HEK293 (cell line): Measurements from ENCODE around the gene TIAM1.

ENCODE experiments used
- CTCF ChIA-PET: fragments of 350-600 bp; formaldehyde crosslinking; extraction: SDS; loops from one replicate; lab custom pipeline; 2021; ENCODE audit warnings: antibody characterized with exemption; lab: Yijun Ruan, JAX
- POLR2A ChIA-PET: fragments of 300-600 bp; formaldehyde crosslinking; extraction: SDS; loops from one replicate; lab custom pipeline; 2020; ENCODE audit warnings: antibody characterized with exemption, inconsistent platforms; lab: Yijun Ruan, JAX
- H3K27ac ChIP-seq: fragments of 200-500 bp; sonication (Bioruptor generic); 2 replicates; pipeline ENCODE4 v1.5.1; 2014; ENCODE audit warnings: low read depth, low read length, control low read depth, inconsistent platforms; ENCODE audit errors: extremely low read depth
- H3K36me3 ChIP-seq, 2 experiments: fragments of 200-500 bp in 1 of 2; sonication (Bioruptor generic) in 1 of 2; 1 replicate in 1 of 2; 2 replicates in 1 of 2; pipeline ENCODE4 v1.5.1; 2014 to 2017; ENCODE audit warnings: inconsistent platforms in 2 of 2, low read length in 2 of 2; ENCODE audit not compliant: control insufficient read depth in 2 of 2, insufficient read depth in 1 of 2
- H3K4me1 ChIP-seq: fragments of 200-500 bp; sonication (Bioruptor generic); 2 replicates; pipeline ENCODE4 v1.5.1; 2014; ENCODE audit warnings: mild to moderate bottlenecking, low read length, inconsistent platforms; ENCODE audit not compliant: control insufficient read depth, insufficient read depth
- H3K4me3 ChIP-seq: 2 replicates; pipeline ENCODE4 v1.5.1; 2011; ENCODE audit warnings: low read depth, mild to moderate bottlenecking, control low read depth, low read length, moderate library complexity
- H3K9me3 ChIP-seq: fragments of 200-500 bp; sonication (Bioruptor generic); 2 replicates; pipeline ENCODE4 v1.5.1; 2014; ENCODE audit warnings: low read depth, low read length, inconsistent platforms; ENCODE audit not compliant: control insufficient read depth, insufficient read depth
- BCL11B ChIP-seq: fragments of 450-650 bp; formaldehyde crosslinking; IDR thresholded peaks from 2 replicates; pipeline ENCODE4 v1.5.1; 2016; ENCODE audit warnings: low read depth, missing biosample characterization, missing genetic modification characterization
- GLIS1 ChIP-seq: fragments of 450-650 bp; formaldehyde crosslinking; IDR thresholded peaks from 2 replicates; pipeline ENCODE4 v1.5.1; 2016; ENCODE audit warnings: missing biosample characterization, missing genetic modification characterization
- KLF1 ChIP-seq: fragments of 450-650 bp; formaldehyde crosslinking; IDR thresholded peaks from 2 replicates; pipeline ENCODE4 v1.5.1; 2016; ENCODE audit warnings: missing biosample characterization, missing genetic modification characterization
- MEIS1 ChIP-seq: sonication (generic); formaldehyde crosslinking; IDR thresholded peaks from 2 replicates; pipeline ENCODE4 v1.8.1; 2022; ENCODE audit warnings: missing genetic modification reagents, mild to moderate bottlenecking, borderline replicate concordance
- OSR2 ChIP-seq: fragments of 450-650 bp; formaldehyde crosslinking; IDR thresholded peaks from 2 replicates; pipeline ENCODE4 v1.5.1; 2016; ENCODE audit warnings: missing biosample characterization, missing genetic modification characterization
- SCRT2 ChIP-seq: fragments of 450-650 bp; formaldehyde crosslinking; IDR thresholded peaks from 2 replicates; pipeline ENCODE4 v1.5.1; 2016; ENCODE audit warnings: missing biosample characterization, missing genetic modification characterization
- TRIM28 ChIP-seq: IDR thresholded peaks from 2 replicates; pipeline ENCODE4 v1.6.1; 2011; ENCODE audit warnings: low read length, control low read depth, borderline replicate concordance
- YY2 ChIP-seq: fragments of 450-650 bp; formaldehyde crosslinking; IDR thresholded peaks from 2 replicates; pipeline ENCODE4 v1.5.1; 2016; ENCODE audit warnings: missing biosample characterization, missing genetic modification characterization
- ZBTB17 ChIP-seq: fragments of 450-650 bp; formaldehyde crosslinking; IDR thresholded peaks from 2 replicates; pipeline ENCODE4 v1.5.1; 2016; ENCODE audit warnings: missing biosample characterization, missing genetic modification characterization
- ZFP69B ChIP-seq: fragments of 450-650 bp; formaldehyde crosslinking; IDR thresholded peaks from 2 replicates; pipeline ENCODE4 v1.5.1; 2016; ENCODE audit warnings: missing biosample characterization, missing genetic modification characterization
- ZNF133 ChIP-seq: fragments of 450-650 bp; formaldehyde crosslinking; IDR thresholded peaks from 2 replicates; pipeline ENCODE4 v1.5.1; 2016; ENCODE audit warnings: missing biosample characterization, missing genetic modification characterization
- ZNF138 ChIP-seq: fragments of 450-650 bp; formaldehyde crosslinking; IDR thresholded peaks from 2 replicates; pipeline ENCODE4 v1.5.1; 2016; ENCODE audit warnings: missing biosample characterization, missing genetic modification characterization, borderline replicate concordance
- ZNF239 ChIP-seq: fragments of 450-650 bp; formaldehyde crosslinking; IDR thresholded peaks from 2 replicates; pipeline ENCODE4 v1.5.1; 2016; ENCODE audit warnings: missing biosample characterization, missing genetic modification characterization
- ZNF366 ChIP-seq: fragments of 450-650 bp; formaldehyde crosslinking; conservative IDR thresholded peaks from 2 replicates; pipeline ENCODE4 v1.5.1; 2016; ENCODE audit warnings: missing biosample characterization, missing genetic modification characterization
- ZNF658 ChIP-seq: fragments of 450-650 bp; formaldehyde crosslinking; IDR thresholded peaks from 2 replicates; pipeline ENCODE4; 2016; ENCODE audit warnings: missing biosample characterization, missing genetic modification characterization
- TF ChIP-seq, protein P1 (sequence below): fragments of 450-650 bp; formaldehyde crosslinking; IDR thresholded peaks from 2 replicates; pipeline ENCODE4 v1.5.1; 2016; ENCODE audit warnings: missing biosample characterization, missing genetic modification characterization, borderline replicate concordance
- TF ChIP-seq, protein P2 (sequence below): fragments of 450-650 bp; formaldehyde crosslinking; IDR thresholded peaks from 2 replicates; pipeline ENCODE4 v1.5.1; 2017; ENCODE audit warnings: missing biosample characterization, missing genetic modification characterization
- TF ChIP-seq, protein P3 (sequence below): fragments of 450-650 bp; formaldehyde crosslinking; IDR thresholded peaks from 2 replicates; pipeline ENCODE4 v1.5.1; 2017; ENCODE audit warnings: missing biosample characterization, missing genetic modification characterization

Gene TIAM1

DNA sequence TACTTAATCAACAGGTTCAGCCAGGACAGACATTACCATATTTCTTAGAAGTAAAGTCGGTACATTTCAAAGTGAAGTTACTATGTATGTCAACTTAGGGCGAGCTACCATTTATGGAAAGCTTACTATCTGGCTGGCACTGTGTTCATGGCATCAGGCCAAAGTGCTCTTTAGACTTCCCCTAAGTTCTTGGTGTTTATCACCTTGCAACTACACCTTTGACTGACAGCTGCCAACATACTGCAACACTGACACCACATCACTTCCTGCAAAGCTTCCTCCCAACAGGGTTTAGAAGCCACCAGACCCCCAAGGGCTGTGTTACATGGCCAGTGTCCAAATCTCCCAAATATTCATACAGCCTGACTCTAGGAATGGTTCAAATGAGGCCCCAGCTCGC lies 61.0 kb downstream of the TIAM1 start:
- ChIA-PET POLR2A (interaction anchor here (0.6 kb wide), 1 partner anchor 233 kb away, joined by 3 read pairs; no protein-coding TSS in a partner anchor), CTCF (interaction anchor here (1.2 to 1.5 kb wide), 2 partner anchors 102 to 297 kb away, joined by 4 to 5 read pairs; no protein-coding TSS in a partner anchor)
- peak; percentile 39; the same call in 1 of the 2 replicates for TF ChIP-seq SCRT2 (tag by site-specific recombination)
- TF ChIP-seq YY2, result no peak
- TF ChIP-seq BCL11B (tag by site-specific recombination), result no peak
- TF ChIP-seq, protein P1, sequence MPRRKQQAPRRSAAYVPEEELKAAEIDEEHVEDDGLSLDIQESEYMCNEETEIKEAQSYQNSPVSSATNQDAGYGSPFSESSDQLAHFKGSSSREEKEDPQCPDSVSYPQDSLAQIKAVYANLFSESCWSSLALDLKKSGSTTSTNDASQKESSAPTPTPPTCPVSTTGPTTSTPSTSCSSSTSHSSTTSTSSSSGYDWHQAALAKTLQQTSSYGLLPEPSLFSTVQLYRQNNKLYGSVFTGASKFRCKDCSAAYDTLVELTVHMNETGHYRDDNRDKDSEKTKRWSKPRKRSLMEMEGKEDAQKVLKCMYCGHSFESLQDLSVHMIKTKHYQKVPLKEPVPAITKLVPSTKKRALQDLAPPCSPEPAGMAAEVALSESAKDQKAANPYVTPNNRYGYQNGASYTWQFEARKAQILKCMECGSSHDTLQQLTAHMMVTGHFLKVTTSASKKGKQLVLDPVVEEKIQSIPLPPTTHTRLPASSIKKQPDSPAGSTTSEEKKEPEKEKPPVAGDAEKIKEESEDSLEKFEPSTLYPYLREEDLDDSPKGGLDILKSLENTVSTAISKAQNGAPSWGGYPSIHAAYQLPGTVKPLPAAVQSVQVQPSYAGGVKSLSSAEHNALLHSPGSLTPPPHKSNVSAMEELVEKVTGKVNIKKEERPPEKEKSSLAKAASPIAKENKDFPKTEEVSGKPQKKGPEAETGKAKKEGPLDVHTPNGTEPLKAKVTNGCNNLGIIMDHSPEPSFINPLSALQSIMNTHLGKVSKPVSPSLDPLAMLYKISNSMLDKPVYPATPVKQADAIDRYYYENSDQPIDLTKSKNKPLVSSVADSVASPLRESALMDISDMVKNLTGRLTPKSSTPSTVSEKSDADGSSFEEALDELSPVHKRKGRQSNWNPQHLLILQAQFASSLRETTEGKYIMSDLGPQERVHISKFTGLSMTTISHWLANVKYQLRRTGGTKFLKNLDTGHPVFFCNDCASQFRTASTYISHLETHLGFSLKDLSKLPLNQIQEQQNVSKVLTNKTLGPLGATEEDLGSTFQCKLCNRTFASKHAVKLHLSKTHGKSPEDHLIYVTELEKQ, result peak; percentile 55; the same call in 1 of the 2 replicates
- no peak for TF ChIP-seq TRIM28
- TF ChIP-seq, protein P2, sequence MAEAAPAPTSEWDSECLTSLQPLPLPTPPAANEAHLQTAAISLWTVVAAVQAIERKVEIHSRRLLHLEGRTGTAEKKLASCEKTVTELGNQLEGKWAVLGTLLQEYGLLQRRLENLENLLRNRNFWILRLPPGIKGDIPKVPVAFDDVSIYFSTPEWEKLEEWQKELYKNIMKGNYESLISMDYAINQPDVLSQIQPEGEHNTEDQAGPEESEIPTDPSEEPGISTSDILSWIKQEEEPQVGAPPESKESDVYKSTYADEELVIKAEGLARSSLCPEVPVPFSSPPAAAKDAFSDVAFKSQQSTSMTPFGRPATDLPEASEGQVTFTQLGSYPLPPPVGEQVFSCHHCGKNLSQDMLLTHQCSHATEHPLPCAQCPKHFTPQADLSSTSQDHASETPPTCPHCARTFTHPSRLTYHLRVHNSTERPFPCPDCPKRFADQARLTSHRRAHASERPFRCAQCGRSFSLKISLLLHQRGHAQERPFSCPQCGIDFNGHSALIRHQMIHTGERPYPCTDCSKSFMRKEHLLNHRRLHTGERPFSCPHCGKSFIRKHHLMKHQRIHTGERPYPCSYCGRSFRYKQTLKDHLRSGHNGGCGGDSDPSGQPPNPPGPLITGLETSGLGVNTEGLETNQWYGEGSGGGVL (tag by site-specific recombination), result no peak
- TF ChIP-seq MEIS1 (CRISPR knock-in tag), result no peak
- peak; percentile 16; the same call in 1 of the 2 replicates for TF ChIP-seq GLIS1 (tag by site-specific recombination)
- TF ChIP-seq, protein P3, sequence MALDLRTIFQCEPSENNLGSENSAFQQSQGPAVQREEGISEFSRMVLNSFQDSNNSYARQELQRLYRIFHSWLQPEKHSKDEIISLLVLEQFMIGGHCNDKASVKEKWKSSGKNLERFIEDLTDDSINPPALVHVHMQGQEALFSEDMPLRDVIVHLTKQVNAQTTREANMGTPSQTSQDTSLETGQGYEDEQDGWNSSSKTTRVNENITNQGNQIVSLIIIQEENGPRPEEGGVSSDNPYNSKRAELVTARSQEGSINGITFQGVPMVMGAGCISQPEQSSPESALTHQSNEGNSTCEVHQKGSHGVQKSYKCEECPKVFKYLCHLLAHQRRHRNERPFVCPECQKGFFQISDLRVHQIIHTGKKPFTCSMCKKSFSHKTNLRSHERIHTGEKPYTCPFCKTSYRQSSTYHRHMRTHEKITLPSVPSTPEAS (tag by site-specific recombination), result no peak
- H3K36me3 ChIP-seq, result no peaks in the 10 kb centered on the region
- no peak overlapping the region for H3K4me3 ChIP-seq
- H3K9me3 ChIP-seq, result no peaks in the 10 kb centered on the region
- H3K4me1 ChIP-seq, result peaks cover 23% of the 10 kb centered on the region
- H3K27ac ChIP-seq, result no peak overlapping the region

DNA sequence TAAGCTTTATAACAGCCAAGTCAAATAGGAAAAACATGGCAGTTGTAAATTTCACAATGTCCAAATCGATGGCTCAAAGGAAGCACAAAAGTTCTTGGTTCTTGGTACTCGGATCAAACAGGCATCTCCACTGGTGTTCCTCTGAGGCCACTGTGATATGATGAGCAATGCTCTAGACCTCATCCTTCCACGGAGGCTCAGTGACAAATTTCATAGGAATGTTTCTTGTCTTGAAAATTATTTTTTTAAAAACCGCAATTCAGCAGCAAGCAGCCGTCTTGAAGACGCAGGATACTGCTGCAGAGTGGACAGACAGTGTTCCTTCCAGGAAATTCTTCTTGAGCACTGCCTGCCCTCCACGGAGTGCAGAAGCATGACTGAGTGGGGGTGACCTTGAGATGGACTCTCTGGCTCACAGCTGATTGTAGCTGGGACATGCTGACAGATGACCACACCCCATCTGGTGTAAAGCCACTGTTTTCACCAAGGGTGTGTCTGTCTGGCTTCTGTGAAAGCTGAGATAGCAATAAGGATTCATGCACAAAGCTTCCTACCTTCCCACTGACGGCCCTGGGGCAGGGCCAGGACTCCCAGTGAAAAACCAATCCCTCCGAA lies 61.9 kb downstream of the TIAM1 start:
- H3K36me3 ChIP-seq, result no peaks in the 10 kb centered on the region
- no peaks in the 10 kb centered on the region for H3K9me3 ChIP-seq
- no peak overlapping the region for H3K4me3 ChIP-seq
- POLR2A ChIA-PET, result no interaction called here
- H3K4me1 ChIP-seq, result peaks cover 25% of the 10 kb centered on the region
- CTCF ChIA-PET, result interaction anchor here (0.7 kb wide), 2 partner anchors 71 to 89 kb away, joined by 3 to 4 read pairs; no protein-coding TSS in a partner anchor
- TF ChIP-seq ZNF133 (tag by site-specific recombination) (no peak), ZNF138 (no peak), KLF1 (tag by site-specific recombination) (peak; percentile 90), ZNF658 (no peak), OSR2 (tag by site-specific recombination) (0 out of 2 replicates have a peak, but pooled peaks have one; percentile 10), ZFP69B (tag by site-specific recombination) (no peak)
- TF ChIP-seq, all 188 proteins: peak for 2
- no peak overlapping the region for H3K27ac ChIP-seq

DNA sequence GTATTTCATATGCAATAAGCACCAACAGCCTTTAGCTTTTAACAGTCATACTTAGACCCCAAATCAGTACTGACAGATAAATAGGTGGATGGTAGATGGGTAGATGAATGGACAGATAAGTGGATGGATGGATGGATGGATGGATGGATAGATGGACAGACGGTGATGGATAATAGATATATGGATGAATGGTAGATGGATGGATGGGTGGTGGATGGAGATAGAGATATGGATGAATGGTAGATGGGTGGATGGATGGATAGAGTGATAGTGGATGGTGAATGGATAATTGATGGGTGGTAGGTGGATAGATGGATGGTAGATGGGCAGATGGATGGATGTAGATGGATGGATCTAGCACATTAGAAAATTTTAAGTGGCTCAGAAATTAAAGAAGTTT lies 62.5 kb downstream of the TIAM1 start:
- Histone ChIP-seq H3K27ac (no peak overlapping the region), H3K4me3 (no peak overlapping the region)
- POLR2A ChIA-PET, result no interaction called here
- TF ChIP-seq ZNF239 (tag by site-specific recombination), result no peak
- peak; percentile 88 for TF ChIP-seq ZBTB17 (tag by site-specific recombination)
- TF ChIP-seq ZNF366 (tag by site-specific recombination), result peak; percentile 96
- TF ChIP-seq, all 188 proteins: peak for 2
- Histone ChIP-seq H3K36me3 (no peaks in the 10 kb centered on the region), H3K9me3 (no peaks in the 10 kb centered on the region), H3K4me1 (peaks cover 25% of the 10 kb centered on the region)
- CTCF ChIA-PET, result interaction anchor here (0.7 kb wide), 2 partner anchors 71 to 89 kb away, joined by 3 to 4 read pairs; no protein-coding TSS in a partner anchor
